Pancreas (tissue), 10 donors: ENCODE measurements around the gene RIN2. TPM values are rescaled to one million over a fixed set of nuclear protein-coding genes. Genes with fewer than 3 reads are reported as not detected.

Experiments
- ATAC-seq, 4 donors: fragments of 200-7000 bp; cut with Tn5 transposase; one replicate each; pipeline versions ENCODE4 v1.8.0 to v1.9.1; 2020; ENCODE audit warnings: mild to moderate bottlenecking in 4 of 4, moderate library complexity in 4 of 4
- DNase-seq, 6 donors: peaks; one replicate each; pipeline ENCODE4 v3.0.0-alpha.2; 2020
- FAIRE-seq: peaks from 2 replicates; lab custom pipeline; 2012; peaks lifted over from hg19 to GRCh38; lab: Jason Lieb, UNC
- H3K27ac ChIP-seq, 4 donors: fragments of 200-600 bp; sonication (generic); 1 replicate in 3 of 4; 2 replicates in 1 of 4; pipeline versions ENCODE4 v1.5.0 to v1.8.0; 2020
- H3K27me3 ChIP-seq, 4 donors: fragments of 200-600 bp; one replicate each; pipeline ENCODE4 v1.8.0; 2021
- H3K36me3 ChIP-seq, 3 donors: fragments of 200-600 bp; sonication (generic) in 1 of 3; one replicate each; pipeline versions ENCODE4 v1.5.0 to v1.8.0; 2020 to 2021
- H3K4me1 ChIP-seq, 3 donors: fragments of 200-600 bp; one replicate each; pipeline ENCODE4 v1.8.0; 2021
- H3K4me3 ChIP-seq, 4 donors: fragments of 200-600 bp; sonication (generic) in 2 of 4; one replicate each; pipeline versions ENCODE4 v1.5.0 to v1.8.0; 2020 to 2021
- H3K9me3 ChIP-seq, 4 donors: fragments of 200-600 bp; one replicate each; pipeline ENCODE4 v1.8.0; 2021
- CTCF ChIP-seq, 4 donors: fragments of 200-600 bp; sonication (generic) in 3 of 4; IDR thresholded peaks; one replicate each; pipeline versions ENCODE4 v1.5.0 to v1.8.0; 2021; ENCODE audit warnings: antibody characterized with exemption in 4 of 4
- whole genome bisulfite sequencing, 2 donors: extraction: QIAGEN DNeasy Blood & Tissue Kit; methylation state at CpG; one replicate each; pipeline ENCODE4 v1.1.7; 2013; 5-methylcytosine and 5-hydroxymethylcytosine counted together
- intact Hi-C, 3 donors: fragments of 100-400 bp; cut with DNase I; formaldehyde crosslinking; loops; one replicate each; pipeline versions ENCODE4 v1.11.1 to v1.14.2; 2022
- polyA plus RNA-seq, 2 donors: library from polyadenylated mRNA; stranded (reverse); fragments of 200-250 nt; gene quantifications; one replicate each; pipeline ENCODE4 v1.2.3, GENCODE V29; 2013
- total RNA-seq, 6 donors: library from RNA; stranded (reverse); fragmentation: NEBNext Ultra II Directional in 4 of 6; extraction: Animal tissue kit (Norgen Biotek cat#: 25700) in 4 of 6; gene quantifications; one replicate each; pipeline versions ENCODE4 v1.2.1 to v1.2.4, GENCODE V29; 2021 to 2023
- donor health status: healthy with polysubstance abuse.
- donor health status: DM: no; HTN: no; CAD: no; lungs with moderate emphysema.
- donor health status: DM: no; HTN: no; CAD: no.
- donor health status: control.
- donor health status: control.
- donor health status: Bipolar disorder and iron deficiency.
- donor health status: DM: yes; HTN: yes; CAD: no.
- donor health status: DM: no; HTN: no; CAD: no.
- donor health status: DM: no; HTN: no; CAD: no.
- donor health status: DM: yes; HTN: yes; CAD: no.

The RIN2 gene
- 10 to 100 TPM; 17.3 to 42.6 (median 21.6) TPM for total RNA-seq
- 10 to 100 TPM; 10.2 to 24.3 TPM for polyA plus RNA-seq

GRCh38 chr20:19758133-19758500 lies at the start of gene RIN2:
RIN2 (plus strand) TSS chr20:19758258; CDS start chr20:19889602, 131,344 bp downstream.
- Histone ChIP-seq H3K36me3 (no peaks in the 10 kb centered on the region), H3K27me3 (no peaks in the 10 kb centered on the region), H3K27ac (peak within 1 kb of the TSS; percentile 55 to 96 (median 88)), H3K4me1 (peaks cover 0 to 19% (median 4%) of the 10 kb centered on the region in 3 donors), H3K9me3 (no peaks in the 10 kb centered on the region), H3K4me3 (peak within 1 kb of the TSS; percentile 49 to 62 (median 56))
- TF ChIP-seq CTCF (IDR thresholded peaks at IDR 0.05), result no peak
- peak; percentile 65 to 77 (median 76) for ATAC-seq
- intact Hi-C loops, result no loop called here
- 0 to 1% methylated on average over 25 of the region's 25 CpGs for WGBS, 2 donors
- peak in 3 of 6 donors; percentile 74 to 83 (median 82) for DNase-seq
- FAIRE-seq, result no peak

GRCh38 chr20:19709635-19710335 lies 48.3 kb upstream of the RIN2 start:
- Histone ChIP-seq H3K9me3 (no peaks in the 10 kb centered on the region), H3K27me3 (no peaks in the 10 kb centered on the region), H3K27ac (no peak overlapping the region), H3K4me1 (no peaks in the 10 kb centered on the region), H3K4me3 (no peak overlapping the region), H3K36me3 (no peaks in the 10 kb centered on the region)
- intact Hi-C loops, result no loop called here
- FAIRE-seq (no peak), DNase-seq (no peak), ATAC-seq (no peak)
- TF ChIP-seq CTCF (IDR thresholded peaks at IDR 0.05), result no peak
- WGBS, 2 donors, result 52 to 68% methylated on average over 1 of the region's 1 CpG

GRCh38 chr20:19710336-19711120 lies 47.5 kb upstream of the RIN2 start:
- Histone ChIP-seq H3K9me3 (no peaks in the 10 kb centered on the region), H3K4me1 (no peaks in the 10 kb centered on the region), H3K4me3 (no peak overlapping the region), H3K36me3 (no peaks in the 10 kb centered on the region), H3K27me3 (no peaks in the 10 kb centered on the region), H3K27ac (no peak overlapping the region)
- FAIRE-seq (no peak), ATAC-seq (no peak), DNase-seq (no peak)
- 64 to 65% methylated on average over 5 of the region's 5 CpGs for WGBS, 2 donors
- no peak for TF ChIP-seq CTCF (IDR thresholded peaks at IDR 0.05)
- intact Hi-C loops, result no loop called here

GRCh38 chr20:19711126-19711525 lies 46.9 kb upstream of the RIN2 start:
- Histone ChIP-seq H3K9me3 (no peaks in the 10 kb centered on the region), H3K27ac (no peak overlapping the region), H3K4me1 (no peaks in the 10 kb centered on the region), H3K4me3 (no peak overlapping the region), H3K36me3 (no peaks in the 10 kb centered on the region), H3K27me3 (no peaks in the 10 kb centered on the region)
- no peak for TF ChIP-seq CTCF (IDR thresholded peaks at IDR 0.05)
- DNase-seq (no peak), FAIRE-seq (no peak), ATAC-seq (no peak)
- intact Hi-C loops, result no loop called here
- 76 to 87% methylated on average over 11 of the region's 11 CpGs for WGBS, 2 donors
